Measurements from ENCODE around the gene PIMREG. TPM values are rescaled to one million over a fixed set of nuclear protein-coding genes. Genes with fewer than 3 reads are reported as not detected.

PIMREG gene, protein sequence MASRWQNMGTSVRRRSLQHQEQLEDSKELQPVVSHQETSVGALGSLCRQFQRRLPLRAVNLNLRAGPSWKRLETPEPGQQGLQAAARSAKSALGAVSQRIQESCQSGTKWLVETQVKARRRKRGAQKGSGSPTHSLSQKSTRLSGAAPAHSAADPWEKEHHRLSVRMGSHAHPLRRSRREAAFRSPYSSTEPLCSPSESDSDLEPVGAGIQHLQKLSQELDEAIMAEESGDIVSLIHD
- polyA plus RNA-seq = 1.8 and 5.1 TPM in 2 replicates

GRCh38 chr17:6443692-6444570, at the start of gene PIMREG:
Gene PIMREG (plus strand): TSS chr17:6444455. CDS start chr17:6445111, 656 bp downstream.

DNA sequence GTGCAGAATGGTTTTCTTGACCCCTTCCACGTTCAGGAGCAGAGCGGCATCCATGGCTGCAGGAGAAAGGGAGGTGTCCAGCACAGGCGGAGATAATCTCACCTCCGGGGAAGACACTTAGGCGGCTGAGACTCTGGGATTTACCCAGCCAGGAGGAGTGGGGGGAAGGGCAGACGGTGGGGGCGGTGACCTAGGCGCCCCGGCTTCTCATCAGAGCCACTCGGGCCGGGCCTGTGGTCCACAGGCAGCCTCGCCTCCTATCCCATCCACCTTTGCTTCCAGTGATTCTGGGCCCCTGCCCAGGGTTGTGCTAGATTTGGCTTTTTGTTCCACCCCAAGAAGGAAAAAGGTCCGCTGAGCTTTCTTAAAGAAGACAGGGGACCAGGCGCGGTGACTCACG, 9.2 kb upstream of the PIMREG start, which contains the start of gene AIPL1:
Gene AIPL1, minus strand, starts transcription at position 71 of the 400 bp plus-strand sequence. Its CDS starts 17 bp downstream, at position 54.

Other genes starting within 250 kb of the PIMREG start
- gene AIPL1, start 9.3 kb upstream of the PIMREG start, polyA plus RNA-seq = not detected in 2 replicates
- 2.5 and 6.4 TPM in 2 replicates for gene PITPNM3, start 112.1 kb downstream of the PIMREG start, polyA plus RNA-seq
- 6.8 and 11.4 TPM in 2 replicates for gene KIAA0753, start 196.3 kb downstream of the PIMREG start, polyA plus RNA-seq
- 445 and 510 TPM in 2 replicates for gene TXNDC17, start 196.6 kb downstream of the PIMREG start, polyA plus RNA-seq
- gene MED31, start 207.2 kb downstream of the PIMREG start, polyA plus RNA-seq = 103 and 153 TPM in 2 replicates
- gene C17orf100, start 207.3 kb downstream of the PIMREG start, polyA plus RNA-seq = 3.1 and 6.5 TPM in 2 replicates